C1 segment of cervical spinal cord (tissue), 14 donors: ENCODE results near the gene CMTM8.

Source experiments
- DNase-seq, 14 donors: peaks; one replicate each; lab custom pipeline; 2025; lab: John Stamatoyannopoulos, UW

CMTM8 gene

GRCh38 chr3:32406486-32407408, 168.3 kb downstream of the CMTM8 start:
- peak in 1 of 14 donors; percentile 17 for DNase-seq

- peak in 1 of 14 donors; percentile 25 for DNase-seq
Measured at GRCh38 chr3:32410367-32411246, 172.1 kb downstream of the CMTM8 start.

- DNase-seq = no peak
Measured at GRCh38 chr3:32411442-32411841, 173.0 kb downstream of the CMTM8 start.

- DNase-seq = no peak
Measured at GRCh38 chr3:32412887-32413286, 174.4 kb downstream of the CMTM8 start.

- DNase-seq = no peak
Measured at GRCh38 chr3:32413845-32414521, 175.5 kb downstream of the CMTM8 start.

- no peak for DNase-seq
Measured at GRCh38 chr3:32414522-32415202, 176.2 kb downstream of the CMTM8 start.

GRCh38 chr3:32419742-32420125, 181.3 kb downstream of the CMTM8 start:
- DNase-seq = no peak
